ENCODE results near the gene MYOF.
"Not testable (repeated sequence)": the region's sequence is repeated elsewhere in the genome, so short reads cannot be mapped to it uniquely, and the experiment has no call there.

Gene MYOF

DNA sequence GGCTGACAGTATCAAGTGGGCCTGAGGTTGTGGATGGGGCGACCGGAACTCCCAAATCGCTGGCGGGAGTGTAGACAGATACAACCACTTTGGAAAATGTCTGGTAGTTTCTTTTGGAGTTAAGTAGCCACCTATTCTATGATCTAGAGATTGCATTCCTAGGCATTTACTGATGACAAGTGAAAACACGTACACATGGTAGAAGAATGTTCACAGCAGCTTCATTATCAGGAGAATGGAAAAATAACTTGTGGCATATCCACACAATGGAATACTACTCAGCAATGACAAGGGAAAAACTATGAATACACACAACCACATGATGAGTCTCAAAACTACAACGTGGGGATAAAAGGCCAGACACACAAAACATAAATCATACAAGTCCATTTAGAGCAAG is 146.0 kb downstream of the MYOF start:
- no peak for DNase-seq

DNA sequence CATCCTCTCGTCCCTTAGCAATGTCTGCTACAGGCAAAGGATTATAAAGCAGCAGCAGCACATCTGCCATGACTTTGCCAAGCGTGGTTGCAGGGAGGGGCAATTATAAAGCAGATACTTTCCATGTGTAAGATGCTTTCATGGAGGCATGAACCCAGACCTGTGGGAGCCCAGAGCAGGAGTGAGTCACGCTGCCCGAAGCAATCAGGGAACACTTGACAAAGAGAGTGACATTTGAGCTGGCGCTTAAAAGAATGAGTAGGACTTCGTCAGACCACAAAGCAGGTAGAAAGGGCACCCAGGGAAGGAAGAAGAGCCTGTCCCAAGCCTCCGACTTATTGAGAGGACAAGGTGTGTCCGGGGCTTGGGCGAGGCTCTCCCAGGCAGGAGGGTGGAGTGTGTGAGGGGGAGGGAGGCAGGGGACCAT is 147.2 kb downstream of the MYOF start:
- DNase-seq: no peak

DNA sequence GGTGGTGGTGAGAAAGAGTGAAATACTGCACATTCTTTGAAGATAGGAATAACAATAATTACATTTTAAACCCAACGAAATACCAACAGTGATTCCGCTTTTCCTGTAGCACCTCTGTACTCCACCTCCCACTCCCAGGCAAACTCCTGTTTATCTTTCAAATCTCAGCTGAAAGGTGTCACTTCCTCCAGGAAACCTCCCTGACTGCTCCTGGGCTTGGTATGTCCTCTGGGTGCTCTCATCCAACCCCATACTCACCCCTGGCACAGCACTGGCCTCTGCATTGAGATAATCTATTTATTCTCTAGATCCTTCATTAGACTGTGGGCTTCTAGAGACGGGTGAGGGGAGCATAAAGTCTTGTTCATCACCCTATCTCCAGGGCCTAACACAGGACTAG is 148.0 kb downstream of the MYOF start:
- DNase-seq: no peak

DNA sequence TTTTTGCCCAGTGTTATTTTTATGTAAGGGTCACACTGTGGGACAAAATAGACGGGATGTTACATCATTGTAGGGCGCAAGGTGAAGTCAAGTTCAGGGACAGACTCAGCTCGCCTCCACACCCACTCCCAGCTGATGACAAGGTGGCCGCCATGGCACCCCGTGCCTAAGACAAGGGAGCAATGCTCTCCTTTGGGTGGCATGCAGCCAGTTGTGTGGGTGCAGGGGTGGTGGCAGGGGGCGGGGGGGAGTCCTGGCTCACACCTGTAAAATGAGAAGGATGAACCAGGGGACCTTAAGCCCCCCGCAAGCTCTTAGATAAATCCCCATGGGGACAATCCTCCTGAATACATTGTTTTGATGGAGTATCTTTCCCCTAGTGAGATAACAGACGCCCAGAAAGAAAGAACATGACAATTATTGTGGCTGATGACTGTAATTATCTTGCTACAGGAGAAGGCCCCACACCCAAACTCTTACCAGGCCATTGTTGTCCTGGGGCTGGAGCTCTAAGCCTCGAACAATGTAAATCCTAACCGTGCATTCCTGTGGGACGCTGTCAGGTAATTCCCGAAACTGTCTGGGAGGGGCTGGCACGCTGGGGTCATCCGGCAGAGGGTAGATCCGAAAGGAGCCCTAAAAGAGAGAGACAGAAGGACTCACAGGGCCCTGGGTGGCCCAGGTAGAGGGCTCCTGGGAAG is 148.7 kb downstream of the MYOF start:
- no peak for DNase-seq

DNA sequence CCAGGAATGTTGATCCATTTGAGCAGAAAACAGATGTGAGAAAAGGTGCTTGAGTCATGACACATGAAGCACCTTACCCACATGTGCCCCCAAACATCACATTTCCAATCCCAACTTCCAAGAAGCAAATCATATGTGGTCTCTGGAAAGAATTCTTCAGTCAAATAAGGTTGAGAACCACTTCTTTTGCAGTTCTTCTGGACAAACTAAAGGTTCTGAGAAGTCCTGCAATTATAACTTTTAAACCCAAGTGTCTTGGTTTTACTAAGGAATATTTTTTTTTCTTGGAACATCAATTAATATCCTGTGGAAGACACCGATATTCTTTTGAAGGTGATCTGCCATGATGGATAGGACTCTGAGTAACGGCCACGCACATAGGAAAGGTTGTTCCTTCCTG is 151.3 kb downstream of the MYOF start:
- DNase-seq: no peak

DNA sequence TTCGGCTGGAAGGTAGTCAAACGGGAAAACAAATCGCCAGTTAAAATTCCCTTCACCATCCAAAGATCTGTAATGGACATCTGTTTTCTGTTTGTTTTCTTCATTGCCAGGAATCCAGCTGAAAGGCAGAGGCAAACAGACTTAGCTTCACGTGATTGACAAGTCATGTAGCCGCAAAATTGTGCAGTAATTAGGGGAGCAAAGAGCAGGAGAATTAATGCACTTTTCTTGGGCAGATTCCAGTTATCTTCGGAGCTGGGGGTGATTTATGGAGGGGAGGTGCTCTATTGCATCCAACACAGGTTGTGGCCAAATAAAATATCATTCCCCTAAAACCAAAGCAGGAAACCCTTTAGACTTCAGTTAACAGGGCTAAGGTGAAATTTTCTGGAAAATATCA is 162.2 kb downstream of the MYOF start:
- DNase-seq: no peak

DNA sequence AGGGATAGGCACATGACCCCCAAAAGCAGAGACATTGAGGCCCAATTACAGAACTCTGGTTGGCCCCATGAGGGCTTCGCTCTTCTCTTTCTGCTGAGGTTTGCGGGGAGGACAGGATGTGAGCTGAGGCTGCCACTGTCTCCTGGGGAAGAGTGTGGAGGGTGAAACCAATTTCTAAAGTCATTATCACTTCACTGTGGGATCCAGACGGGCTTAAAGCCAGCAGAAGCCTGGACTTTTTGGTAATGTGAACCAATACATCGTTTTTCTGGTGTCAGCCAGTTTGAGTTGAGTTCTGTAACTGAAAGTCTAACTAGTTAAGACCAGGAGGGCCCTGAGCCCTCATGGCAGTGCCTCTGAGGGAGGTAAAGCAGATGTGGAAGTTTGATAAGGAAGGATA is 163.0 kb downstream of the MYOF start:
- no peak for DNase-seq

DNA sequence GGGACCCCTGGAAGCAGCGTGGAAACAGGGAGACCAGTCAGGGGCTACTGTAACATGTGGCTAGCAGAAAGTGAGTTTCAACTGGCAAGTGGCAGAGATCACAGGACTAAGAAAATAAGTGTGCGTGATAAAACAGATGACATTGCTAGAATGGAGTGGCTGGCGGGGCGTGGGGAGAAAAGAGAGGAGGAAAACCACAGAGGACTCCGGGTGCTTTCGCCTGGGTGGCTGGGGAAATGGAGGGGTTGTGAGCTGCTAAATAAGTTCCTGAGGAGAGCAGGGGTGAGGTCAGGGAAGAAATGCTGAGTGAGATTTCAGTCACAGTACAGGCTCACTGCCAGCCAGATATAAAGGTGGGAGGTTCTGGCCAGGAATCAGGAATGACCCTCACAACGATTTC is 166.9 kb downstream of the MYOF start:
- no peak for DNase-seq

DNA sequence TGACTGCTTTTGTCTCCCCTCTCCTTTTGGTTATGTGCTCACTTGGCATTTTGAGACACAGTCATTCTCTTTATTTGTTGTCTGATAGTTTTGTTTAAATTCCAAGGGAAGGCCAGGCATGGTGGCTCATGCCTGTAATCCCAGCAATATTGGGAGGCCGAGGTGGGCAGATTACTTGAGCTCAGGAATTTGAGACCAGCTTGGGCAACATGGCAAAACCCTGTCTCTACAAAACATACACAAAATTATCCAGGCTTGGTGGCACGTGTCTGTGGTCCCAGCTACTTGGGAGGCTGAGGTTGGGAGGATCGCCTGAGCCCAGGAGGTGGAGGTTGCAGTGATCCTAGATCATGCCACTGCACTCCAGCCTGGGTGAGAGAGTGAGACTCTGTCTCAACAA is 167.5 kb downstream of the MYOF start:
- DNase-seq: not testable (repeated sequence)

DNA sequence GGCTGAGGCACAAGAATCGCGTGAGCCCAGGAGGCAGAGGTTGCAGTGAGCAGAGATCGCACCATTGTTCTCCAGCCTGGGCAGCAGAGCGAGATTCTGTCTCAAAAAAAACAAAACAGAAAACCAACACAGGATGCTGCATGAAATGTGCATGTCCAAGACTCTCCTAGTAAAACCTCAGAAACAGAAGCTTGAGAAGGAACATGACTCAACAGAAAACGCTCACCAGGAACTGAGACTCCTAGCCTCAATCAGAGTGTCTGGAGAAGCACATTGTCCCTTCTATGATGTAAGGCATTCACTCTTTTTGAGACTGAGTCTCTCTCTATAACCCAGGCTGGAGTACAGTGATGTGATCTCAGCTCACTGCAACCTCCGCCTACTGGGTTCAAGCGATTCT is 168.3 kb downstream of the MYOF start:
- no peak for DNase-seq

DNA sequence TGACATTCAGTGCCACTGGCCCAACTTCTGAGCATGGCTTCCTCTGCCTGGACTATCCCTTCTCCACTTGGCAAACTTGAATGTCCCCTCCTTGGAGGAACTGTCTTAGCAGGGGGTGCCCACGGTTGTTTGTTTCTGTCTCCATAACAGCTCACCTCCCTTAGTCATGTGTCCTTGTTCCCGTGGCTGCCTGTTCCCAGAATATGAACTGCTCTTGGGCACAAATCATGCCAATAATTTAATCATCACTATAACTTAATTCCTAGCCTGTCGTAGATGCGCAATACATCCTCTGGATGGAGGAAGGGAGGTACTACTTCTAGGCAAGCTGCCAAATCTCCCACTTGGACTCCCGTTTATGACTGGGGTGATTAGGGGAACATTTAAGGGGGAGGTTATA is 173.1 kb downstream of the MYOF start:
- no peak for DNase-seq

DNA sequence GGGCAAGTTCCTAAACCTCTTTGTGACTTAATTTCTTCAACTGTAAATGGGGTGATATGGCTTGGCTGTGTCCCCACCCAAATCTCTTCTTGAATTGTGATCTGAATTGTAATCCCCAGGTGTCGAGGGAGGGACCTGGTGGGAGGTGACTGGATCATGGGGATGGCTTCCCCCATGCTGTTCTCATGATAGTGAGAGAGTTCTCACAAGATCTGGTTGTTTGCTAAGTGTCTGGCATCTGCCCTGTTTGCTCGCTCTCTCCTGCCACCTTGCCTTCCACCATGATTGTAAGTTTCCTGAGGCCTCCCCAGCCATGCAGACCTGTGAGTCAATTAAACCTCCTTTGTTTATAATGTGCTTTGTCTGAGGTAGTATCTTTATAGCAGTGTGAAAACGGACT is 177.0 kb downstream of the MYOF start:
- DNase-seq: no peak

DNA sequence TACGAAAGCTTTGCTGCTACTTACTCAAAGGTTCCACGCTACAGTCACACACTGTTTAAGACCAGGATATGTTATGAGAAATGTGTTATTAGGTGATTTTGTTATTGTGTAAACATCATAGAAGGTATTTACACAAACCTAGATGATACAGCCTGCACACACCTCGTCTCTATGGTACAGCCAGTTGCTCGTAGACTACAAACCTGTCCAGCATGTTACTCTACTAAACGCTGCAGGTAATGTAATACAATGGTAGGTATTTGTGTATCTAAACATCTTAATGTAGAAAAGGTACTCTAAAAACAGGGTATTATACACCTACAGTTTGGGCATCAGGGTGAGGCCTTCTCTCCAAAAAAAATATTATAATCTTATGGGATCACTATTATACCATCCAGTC is 181.2 kb downstream of the MYOF start:
- no peak for DNase-seq

DNA sequence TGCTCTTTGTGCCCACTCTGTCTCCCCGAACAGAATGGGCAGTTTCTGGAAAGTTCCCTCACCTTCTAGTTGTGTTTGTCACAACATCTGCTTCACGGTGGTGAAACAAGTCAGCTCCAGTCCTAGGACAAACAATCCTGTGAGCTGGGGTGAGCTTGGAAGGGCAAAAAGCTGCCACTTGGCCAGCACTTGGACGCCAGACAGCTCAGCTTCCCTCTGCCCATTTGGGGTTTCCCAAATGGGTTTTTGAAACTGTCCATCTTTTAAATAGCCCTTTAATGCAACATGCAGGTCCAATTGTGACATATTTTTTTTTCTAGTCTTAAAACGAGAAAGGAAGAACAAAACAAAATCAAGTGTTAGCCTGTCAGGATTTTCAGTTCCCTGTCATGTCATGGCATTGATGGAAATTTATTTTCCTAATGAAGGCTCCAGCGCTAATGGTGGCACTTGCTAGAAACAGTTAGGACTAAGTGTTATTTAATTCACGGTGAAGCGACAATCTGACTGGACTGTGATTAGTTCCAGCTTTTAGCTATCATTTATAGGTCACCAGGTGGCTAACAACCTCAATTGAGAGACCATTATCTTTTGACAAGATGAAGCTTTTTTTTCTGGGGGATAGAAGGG is 181.7 kb downstream of the MYOF start:
- no peak for DNase-seq

DNA sequence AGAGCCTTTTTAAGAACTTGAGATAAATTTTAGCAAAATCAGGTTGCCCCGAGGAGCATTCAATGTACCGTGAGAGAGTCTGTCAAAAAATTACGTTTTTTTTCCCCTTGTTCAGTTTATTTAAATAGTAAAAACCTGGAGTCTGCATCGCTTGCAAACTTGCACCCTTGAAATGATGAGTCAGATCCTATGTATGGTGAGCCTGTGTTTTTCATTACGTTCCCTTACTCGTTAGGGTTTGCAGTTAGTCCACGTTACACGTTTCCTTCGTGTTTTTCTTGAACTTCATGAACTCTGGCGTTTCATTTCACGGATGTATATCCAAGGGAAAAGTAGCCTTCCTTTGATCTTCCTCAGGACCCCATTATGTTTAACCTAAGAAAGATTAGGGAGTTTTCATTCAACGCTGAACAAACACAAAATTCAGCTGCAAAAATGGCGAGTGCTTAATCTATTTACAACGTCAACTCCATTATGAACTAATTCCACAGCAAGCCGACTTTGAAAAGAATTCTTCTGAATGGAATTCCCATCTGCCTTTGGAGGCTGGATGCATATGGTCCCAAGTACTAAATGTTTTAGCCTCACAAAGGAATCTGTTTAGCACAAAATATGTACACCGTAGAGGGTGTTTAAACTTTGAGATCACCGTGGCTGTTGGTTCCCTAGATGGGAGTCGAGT is 182.4 kb downstream of the MYOF start:
- no peak for DNase-seq

DNA sequence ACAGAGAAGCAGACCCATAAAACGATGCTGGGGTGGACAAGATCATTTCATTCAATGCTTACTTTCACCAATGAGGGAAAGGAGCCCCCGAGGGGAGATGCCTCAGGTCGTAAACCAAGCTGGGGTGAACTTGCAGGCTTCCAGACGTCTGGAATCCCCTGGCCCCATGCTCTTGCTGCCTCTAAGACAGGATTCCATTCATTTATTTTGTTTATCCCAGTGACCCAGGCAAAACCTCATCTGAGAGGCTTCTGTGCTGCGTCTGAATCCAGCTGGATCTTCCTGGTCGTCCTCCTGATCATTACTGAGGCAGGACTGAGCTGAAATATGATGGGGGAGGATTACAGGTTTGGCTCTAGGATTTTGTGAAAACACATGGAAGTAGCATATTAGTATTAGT is 182.9 kb downstream of the MYOF start:
- DNase-seq: no peak

DNA sequence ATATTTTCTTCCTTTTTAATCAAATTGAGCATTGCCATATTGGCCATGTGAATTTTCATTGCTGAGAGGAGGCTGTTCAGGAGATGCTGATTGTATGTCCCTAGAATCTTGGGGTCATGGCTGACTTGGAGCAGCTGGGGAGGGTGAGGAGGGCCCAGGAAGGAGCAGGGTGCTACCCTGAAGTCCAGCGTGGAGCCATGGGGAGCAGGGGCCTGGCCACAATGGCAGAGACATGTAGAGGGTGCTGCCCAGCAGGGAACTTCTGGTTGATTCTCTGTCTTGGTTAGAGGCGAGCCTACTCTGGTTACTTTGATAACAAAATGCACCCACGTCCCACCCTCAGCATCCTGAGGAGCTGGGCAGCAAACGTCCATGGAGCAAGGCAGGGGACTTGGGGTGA is 186.0 kb downstream of the MYOF start:
- no peak for DNase-seq

DNA sequence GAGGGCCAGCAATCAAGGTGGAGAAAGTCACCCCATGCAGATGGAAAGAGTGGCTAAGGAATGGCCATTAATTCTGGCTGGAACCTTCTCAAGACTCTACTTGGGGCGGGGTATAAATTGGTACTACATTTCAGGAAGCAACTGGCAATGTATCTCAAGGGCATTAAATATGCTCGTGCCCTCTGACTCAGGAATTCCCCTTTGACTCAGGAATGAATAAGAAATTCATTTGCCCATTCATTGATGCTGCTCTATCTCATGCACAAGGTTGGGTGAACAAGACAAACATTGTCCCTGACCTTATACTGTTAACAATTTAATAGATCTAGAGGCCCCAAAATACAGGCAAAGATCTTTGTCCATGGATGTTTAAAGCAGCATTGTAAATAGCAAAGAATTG is 188.1 kb downstream of the MYOF start:
- no peak for DNase-seq

DNA sequence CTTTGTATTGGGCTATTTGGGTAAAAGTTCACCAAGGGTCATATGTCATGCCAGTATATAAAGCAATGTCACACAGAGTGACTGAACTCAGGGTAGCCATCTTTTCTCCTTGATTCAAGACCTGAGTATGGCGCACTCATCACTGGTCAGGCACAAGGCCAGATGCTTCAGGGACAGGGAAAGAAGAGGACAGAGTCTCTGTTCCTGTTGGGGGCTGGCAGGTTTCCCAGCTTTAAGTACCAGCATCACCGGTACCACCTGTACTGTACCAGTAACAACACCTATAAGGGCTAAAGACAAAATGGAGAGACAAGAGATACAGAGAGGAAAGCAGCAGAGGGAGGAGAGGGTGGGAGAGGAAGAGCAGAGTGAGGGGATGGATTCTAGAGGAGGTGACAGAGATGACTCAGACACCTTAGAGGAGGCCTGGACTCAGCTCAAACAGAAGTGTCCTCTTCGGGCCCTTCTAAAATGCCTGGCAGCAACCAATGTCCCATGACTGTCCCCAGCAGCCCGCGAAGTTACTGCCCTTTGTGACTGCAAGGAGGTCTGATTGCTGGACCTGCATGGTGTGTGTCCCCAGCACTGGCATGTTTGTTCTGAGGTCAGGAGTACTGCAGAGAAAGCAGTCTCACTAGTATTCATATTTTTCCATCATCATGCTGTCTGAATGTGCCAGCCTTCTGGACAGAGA is 191.3 kb downstream of the MYOF start:
- no peak for DNase-seq

DNA sequence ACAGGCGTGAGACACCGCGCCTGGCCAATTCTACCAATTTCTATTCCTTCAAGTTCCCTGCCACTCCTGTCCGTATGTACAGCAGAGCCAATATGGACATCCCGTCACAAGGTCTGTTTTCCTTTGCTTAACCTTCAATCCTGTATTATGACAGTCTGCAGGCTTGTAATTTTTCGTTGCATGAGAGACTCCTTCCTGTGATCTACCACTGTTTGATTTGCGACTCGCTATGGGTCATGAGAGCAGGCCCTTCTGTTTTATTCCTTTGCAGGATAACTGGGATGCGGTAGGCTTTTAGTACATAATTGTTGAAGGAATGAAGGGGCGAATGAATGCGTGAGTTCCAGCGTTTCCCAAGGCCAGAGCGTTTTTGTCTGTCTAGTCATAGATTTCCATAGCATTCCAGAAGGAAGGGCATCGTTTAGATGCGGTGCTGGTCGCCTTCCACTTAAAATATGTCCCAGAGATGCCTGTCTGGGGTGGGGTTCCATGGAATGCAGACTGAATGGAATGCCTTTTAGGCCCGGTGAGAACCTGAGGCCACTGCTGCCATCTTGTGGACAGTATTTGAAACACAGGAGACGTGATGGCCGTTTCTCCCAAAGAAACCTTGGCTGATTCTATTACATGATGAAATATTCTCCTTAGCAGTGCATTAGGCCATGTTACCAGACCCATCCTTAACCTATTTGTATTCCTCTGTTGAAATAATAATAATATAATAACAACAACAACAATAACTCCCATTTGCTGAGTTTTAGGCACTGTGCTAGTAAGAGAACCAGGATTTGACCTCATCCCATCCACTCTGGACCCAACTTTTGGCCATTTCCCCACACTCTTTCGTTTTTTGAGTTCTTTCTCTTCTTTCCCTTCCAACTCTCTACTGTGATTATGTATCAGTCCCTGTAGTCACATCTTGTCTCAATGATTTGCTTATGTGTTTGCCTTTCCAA is 193.2 kb downstream of the MYOF start:
- DNase-seq: peak; percentile 69

DNA sequence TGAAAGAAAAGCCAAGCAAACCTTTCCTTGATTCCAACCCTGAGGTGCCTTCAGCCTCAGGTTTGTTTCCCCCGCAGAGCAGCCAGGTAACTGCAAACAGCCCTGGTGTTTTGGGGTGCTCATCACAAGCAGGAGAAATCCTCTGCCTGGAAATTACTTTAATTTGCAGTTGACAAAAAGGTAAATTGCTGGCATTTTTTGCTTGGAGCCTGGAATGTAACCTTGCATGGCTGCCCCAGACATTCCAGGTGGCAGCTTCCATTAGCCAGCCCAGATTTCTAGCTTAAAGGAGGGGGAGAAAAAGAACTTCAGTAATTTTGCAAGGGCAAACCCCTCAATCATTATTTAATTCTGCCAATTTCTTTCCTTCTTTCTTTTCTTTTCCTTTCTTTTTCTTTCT is 194.4 kb downstream of the MYOF start:
- DNase-seq: no peak

DNA sequence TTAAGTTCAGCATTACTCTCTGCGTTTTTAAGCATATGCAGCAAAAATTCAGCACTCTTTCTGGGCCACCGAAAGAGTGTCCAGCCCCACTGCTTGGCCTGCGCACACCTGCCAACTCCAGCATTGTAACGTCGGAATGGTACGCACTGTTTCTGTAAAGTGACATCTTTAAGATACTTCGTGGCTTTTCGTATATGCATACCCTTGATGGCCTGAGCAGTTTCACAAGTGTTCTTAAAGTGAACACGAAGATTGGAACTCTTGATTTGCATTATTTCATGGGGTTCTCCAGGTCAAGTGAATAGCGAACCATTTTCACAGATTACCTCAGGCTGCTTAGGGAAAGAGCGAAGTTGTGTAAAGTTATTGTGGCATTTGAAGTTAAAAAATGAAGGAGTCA is 197.9 kb downstream of the MYOF start:
- DNase-seq: not testable (repeated sequence)

DNA sequence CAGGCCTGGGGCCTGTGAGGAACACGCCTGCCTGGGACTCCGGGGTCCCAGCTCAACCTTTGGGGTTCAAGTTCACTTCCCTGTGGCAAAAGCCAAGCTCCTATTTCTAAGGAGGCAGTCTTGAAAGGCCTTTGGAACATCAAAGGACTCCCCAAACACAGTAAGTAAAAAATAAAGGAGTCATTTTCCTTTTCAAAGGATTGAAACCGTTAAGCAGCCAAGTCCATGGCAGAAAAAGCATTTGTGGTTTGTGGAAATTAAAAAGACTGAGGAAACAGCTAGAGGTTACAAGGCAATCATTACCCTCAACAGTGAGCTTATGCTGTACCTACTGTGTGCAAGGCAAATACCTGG is 200.8 kb downstream of the MYOF start:
- DNase-seq: no peak

Measured in activated CD8-positive, alpha-beta memory T cell treated with anti-CD3 and anti-CD28 coated beads, Interleukin-2, amount 50 U/mL, for 48 hours (primary cell).